ENCODE results near the gene CTTNBP2.

DNA sequence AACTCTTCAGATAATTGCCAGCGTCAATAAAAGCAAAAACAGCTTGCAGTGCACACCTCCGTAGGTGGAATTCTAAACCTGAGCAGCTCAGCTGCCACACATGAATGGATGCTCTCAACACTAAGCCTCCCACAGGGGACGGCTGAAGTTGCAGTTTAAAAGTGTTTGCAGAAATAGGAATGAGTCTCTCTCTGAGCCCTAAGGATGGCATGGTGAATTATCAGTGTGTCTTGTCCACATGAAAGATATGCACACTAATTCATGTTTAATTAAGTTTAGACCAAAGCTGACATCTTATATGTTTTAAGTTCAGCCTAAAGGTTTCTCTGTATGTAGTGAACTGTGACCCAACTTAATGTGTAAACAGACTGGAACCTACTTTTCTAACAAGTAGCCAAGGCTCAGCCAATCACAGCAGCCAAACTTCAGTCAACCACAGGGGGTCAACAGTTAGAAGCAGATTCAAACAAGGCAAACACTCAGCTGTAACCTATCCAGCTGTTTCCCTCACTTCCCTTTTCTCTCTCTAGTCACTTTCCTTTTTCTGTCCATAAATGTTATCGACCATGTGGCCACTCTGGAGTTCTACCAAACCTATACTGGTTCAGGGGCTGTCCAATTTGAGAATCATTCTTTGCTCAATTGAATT is 38.1 kb downstream of the CTTNBP2 start:
- TF ChIP-seq, protein P1, sequence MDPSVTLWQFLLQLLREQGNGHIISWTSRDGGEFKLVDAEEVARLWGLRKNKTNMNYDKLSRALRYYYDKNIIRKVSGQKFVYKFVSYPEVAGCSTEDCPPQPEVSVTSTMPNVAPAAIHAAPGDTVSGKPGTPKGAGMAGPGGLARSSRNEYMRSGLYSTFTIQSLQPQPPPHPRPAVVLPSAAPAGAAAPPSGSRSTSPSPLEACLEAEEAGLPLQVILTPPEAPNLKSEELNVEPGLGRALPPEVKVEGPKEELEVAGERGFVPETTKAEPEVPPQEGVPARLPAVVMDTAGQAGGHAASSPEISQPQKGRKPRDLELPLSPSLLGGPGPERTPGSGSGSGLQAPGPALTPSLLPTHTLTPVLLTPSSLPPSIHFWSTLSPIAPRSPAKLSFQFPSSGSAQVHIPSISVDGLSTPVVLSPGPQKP (IDR thresholded peaks at IDR 0.05; ENCODE audit: borderline replicate concordance, low read depth, low read length): no peak
- TF ChIP-seq, protein P2, sequence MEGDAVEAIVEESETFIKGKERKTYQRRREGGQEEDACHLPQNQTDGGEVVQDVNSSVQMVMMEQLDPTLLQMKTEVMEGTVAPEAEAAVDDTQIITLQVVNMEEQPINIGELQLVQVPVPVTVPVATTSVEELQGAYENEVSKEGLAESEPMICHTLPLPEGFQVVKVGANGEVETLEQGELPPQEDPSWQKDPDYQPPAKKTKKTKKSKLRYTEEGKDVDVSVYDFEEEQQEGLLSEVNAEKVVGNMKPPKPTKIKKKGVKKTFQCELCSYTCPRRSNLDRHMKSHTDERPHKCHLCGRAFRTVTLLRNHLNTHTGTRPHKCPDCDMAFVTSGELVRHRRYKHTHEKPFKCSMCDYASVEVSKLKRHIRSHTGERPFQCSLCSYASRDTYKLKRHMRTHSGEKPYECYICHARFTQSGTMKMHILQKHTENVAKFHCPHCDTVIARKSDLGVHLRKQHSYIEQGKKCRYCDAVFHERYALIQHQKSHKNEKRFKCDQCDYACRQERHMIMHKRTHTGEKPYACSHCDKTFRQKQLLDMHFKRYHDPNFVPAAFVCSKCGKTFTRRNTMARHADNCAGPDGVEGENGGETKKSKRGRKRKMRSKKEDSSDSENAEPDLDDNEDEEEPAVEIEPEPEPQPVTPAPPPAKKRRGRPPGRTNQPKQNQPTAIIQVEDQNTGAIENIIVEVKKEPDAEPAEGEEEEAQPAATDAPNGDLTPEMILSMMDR (conservative IDR thresholded peaks at IDR 0.05; ENCODE audit: low read depth, low read length): no peak
- no peak for TF ChIP-seq RAD21 (IDR thresholded peaks at IDR 0.05; ENCODE audit: low read length)
- TF ChIP-seq FOS (IDR thresholded peaks at IDR 0.05; ENCODE audit: low read depth, low read length): no peak
- no peak for TF ChIP-seq CHD1 (IDR thresholded peaks at IDR 0.05; ENCODE audit: low read depth, low read length)
- TF ChIP-seq RCOR1 (IDR thresholded peaks at IDR 0.05; ENCODE audit: insufficient replicate concordance, low read length): no peak
- TF ChIP-seq CEBPB (IDR thresholded peaks at IDR 0.05; ENCODE audit: low read depth, low read length): no peak
- TF ChIP-seq BHLHE40 (IDR thresholded peaks at IDR 0.05; ENCODE audit: low read depth, low read length): no peak
- no peak for TF ChIP-seq POLR2A (IDR thresholded peaks at IDR 0.05; ENCODE audit: low read depth, low read length)
- TF ChIP-seq MAZ (IDR thresholded peaks at IDR 0.05; ENCODE audit: borderline replicate concordance, low read depth, low read length): no peak
- TF ChIP-seq MXI1 (IDR thresholded peaks at IDR 0.05; ENCODE audit: borderline replicate concordance, low read depth, low read length): no peak
- no peak for TF ChIP-seq NFE2L2 (IDR thresholded peaks at IDR 0.05; ENCODE audit: low read depth, low read length)
- TF ChIP-seq, protein P3, sequence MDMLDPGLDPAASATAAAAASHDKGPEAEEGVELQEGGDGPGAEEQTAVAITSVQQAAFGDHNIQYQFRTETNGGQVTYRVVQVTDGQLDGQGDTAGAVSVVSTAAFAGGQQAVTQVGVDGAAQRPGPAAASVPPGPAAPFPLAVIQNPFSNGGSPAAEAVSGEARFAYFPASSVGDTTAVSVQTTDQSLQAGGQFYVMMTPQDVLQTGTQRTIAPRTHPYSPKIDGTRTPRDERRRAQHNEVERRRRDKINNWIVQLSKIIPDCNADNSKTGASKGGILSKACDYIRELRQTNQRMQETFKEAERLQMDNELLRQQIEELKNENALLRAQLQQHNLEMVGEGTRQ (IDR thresholded peaks at IDR 0.05; ENCODE audit: low read depth, low read length): no peak
